ENCODE measurements around the gene SMU1.

The SMU1 gene

GRCh38 chr9:33117306-33117705 is 40.8 kb upstream of the SMU1 start:
- no peak for DNase-seq (ENCODE audit: low spot score)
- TF ChIP-seq, protein P1, sequence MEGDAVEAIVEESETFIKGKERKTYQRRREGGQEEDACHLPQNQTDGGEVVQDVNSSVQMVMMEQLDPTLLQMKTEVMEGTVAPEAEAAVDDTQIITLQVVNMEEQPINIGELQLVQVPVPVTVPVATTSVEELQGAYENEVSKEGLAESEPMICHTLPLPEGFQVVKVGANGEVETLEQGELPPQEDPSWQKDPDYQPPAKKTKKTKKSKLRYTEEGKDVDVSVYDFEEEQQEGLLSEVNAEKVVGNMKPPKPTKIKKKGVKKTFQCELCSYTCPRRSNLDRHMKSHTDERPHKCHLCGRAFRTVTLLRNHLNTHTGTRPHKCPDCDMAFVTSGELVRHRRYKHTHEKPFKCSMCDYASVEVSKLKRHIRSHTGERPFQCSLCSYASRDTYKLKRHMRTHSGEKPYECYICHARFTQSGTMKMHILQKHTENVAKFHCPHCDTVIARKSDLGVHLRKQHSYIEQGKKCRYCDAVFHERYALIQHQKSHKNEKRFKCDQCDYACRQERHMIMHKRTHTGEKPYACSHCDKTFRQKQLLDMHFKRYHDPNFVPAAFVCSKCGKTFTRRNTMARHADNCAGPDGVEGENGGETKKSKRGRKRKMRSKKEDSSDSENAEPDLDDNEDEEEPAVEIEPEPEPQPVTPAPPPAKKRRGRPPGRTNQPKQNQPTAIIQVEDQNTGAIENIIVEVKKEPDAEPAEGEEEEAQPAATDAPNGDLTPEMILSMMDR (IDR thresholded peaks at IDR 0.05; ENCODE audit: extremely low read depth, missing control alignments) = no peak

GRCh38 chr9:33116860-33117259 is 40.4 kb upstream of the SMU1 start:
- no peak for DNase-seq (ENCODE audit: low spot score)
- TF ChIP-seq, protein P1 (IDR thresholded peaks at IDR 0.05; ENCODE audit: extremely low read depth, missing control alignments) = no peak

DNA sequence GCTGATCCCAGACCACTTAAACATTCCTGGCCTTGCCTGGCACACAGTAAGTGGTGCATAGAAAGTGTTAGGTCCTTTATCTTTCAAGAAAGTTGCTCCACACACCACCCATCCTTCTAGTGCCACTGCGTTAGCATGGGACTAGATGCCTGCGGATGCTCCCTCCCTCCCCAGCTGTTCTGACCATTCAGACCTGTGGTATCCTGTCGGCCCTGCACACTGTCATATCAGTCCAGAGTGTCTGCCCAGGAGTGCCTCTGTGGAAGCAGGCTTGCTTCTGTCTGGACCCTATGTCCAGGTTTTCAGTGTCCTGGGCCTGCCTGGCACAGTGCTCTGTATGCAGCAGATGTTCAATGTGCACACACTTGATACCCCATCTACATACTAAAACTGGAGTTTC is 38.3 kb upstream of the SMU1 start:
- TF ChIP-seq, protein P1 (IDR thresholded peaks at IDR 0.05; ENCODE audit: extremely low read depth, missing control alignments) = no peak
- DNase-seq (ENCODE audit: low spot score) = no peak

GRCh38 chr9:33113799-33114547 is 37.5 kb upstream of the SMU1 start:
- DNase-seq (ENCODE audit: low spot score) = no peak
- TF ChIP-seq, protein P1 (IDR thresholded peaks at IDR 0.05; ENCODE audit: extremely low read depth, missing control alignments) = no peak

DNA sequence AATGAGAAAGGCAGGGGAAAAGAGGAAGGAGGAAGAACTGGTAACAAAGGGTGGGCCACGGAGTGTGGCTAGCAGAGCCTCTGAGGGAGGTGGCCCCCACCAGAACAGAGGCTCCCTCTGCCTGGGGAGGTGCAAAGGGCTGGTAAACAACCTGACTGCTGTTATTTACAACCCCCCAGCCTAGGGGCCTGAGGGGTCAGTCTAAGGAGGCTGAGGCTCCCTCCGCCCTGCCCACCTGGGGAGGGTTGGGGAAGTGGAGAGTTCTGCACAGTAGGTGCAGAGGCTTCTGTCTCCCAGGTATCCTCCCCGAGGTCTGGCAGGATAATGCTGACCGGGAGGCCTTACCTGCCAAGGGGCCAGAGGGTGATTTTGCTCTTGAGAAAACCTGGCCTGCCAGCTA is 35.6 kb upstream of the SMU1 start:
- TF ChIP-seq, protein P1 (IDR thresholded peaks at IDR 0.05; ENCODE audit: extremely low read depth, missing control alignments) = no peak

GRCh38 chr9:33111631-33112030 is 35.2 kb upstream of the SMU1 start:
- TF ChIP-seq, protein P1 (IDR thresholded peaks at IDR 0.05; ENCODE audit: extremely low read depth, missing control alignments) = no peak
- DNase-seq (ENCODE audit: low spot score) = no peak

More for the DNA sequence above, 35.6 kb upstream of the SMU1 start:
- no peak for DNase-seq (ENCODE audit: low spot score)

DNA sequence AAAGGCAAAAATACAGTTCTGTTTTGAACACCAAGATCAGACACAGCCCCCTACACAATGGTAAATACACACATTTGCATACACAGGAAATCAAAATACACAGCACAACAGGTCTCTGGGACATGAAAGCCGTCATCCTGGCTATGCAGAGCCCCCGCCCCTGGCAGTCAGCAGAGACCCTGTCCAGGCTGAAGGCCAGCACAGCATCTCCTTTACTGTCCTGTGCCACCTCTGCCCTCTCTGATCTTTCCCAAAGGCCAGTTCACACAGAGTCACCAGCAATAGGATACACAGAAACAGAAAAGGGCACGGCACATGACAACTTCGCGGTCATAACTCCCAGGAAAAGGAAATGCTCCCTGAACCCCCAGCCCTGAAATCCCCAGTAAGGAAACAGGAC is 34.2 kb upstream of the SMU1 start:
- no peak for DNase-seq (ENCODE audit: low spot score)

More for the DNA sequence above, 34.2 kb upstream of the SMU1 start:
- TF ChIP-seq, protein P1 (IDR thresholded peaks at IDR 0.05; ENCODE audit: extremely low read depth, missing control alignments) = no peak
